GM18951 (cell line): ENCODE data around the gene KCNK4.

Experiments
- POLR2A ChIP-seq: IDR thresholded peaks from 4 replicates; pipeline ENCODE4 v1.6.1; 2011; ENCODE audit warnings: mild to moderate bottlenecking; ENCODE audit not compliant: insufficient read length, insufficient read depth; ENCODE audit errors: extremely low read depth
- in situ Hi-C: fragments of 300-500 bp; cut with MboI; formaldehyde crosslinking; loops from one replicate; pipeline ENCODE4 v1.12.0; 2022; ENCODE audit warnings: low sequenced_read_pairs, mixed read lengths, inconsistent platforms; ENCODE audit not compliant: unreplicated experiment

KCNK4 gene

DNA sequence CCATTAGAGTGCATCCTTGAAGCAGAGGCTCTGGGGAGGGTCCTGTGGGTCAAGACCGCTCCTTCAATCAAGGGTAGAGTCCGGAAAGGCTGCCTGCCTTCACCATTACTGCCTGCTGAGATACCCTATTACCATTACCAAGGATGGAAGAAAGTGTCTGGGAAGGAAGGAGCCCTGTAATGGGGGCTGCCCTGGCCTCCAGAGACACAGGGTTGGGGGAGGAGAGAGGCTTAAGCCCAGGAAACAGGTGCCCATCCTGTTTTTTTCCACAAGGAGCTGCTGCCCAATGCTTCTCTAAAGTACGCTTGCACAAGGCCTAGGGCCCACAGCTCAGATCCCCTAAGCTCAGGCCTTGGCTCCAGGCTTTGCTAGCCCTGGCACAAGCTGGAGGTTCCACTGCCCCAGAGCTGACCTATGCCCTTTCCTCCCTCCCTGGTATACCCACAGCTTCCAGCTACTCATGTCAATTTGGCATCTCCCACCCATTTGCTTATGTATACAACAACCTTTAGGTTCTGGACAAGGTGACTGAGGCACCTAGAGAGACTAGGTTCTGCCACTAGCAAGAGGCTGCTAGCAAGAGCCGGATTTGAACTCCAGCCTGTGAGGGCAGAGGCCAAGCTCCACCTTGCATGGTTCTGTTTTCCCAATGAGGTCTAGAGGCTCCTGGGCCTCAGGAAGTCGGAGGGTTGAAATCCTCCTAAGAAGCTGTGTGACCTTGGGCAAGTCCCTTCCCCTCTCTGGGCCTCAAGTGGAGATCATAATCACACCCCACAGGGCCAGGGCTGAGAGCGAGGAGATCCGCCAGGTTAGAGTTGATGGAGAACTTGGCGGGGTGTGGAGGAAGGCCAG, 41.3 kb upstream of the KCNK4 start:
- in situ Hi-C loops, result no loop called here
- no peak for TF ChIP-seq POLR2A

DNA sequence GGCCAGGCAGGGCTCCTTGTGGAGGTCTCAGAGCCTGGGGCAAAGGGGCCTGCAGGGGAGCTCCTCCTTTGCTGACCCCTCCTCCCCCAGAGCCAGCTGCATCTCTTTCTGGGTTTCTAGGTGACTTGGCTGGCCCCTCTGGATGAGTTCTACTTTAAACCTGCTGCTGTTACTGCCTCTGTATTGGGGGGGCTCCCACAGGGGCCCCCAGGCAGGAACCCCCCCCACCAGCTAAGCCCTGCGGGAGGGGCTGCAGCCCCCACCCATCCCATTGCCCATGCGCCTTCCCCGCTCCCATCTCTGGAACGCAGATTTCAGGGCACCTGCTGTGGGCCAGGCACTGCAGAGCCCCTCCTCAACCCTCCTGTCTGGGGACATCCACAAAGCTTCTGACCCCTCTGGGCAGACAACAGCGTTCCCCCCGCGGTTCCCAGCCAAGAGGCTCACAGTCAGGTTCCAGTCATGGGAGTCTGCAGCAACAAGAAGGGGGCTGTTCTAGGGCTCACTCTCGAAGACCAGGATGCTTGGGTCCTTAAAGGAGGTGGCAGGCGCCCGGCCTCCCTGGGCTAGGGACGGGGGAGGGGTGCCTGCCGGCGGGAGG, 40.6 kb upstream of the KCNK4 start:
- TF ChIP-seq POLR2A, result no peak
- in situ Hi-C loops, result no loop called here

- peak; percentile 73 for TF ChIP-seq POLR2A
- in situ Hi-C loops, result no loop called here
These were observed 39.9 kb upstream of the KCNK4 start, which contains the start of gene PLCB3 for GRCh38 chr11:64251016-64251752. PLCB3 (plus strand) TSS chr11:64251530; CDS start chr11:64251650, 120 bp downstream.

DNA sequence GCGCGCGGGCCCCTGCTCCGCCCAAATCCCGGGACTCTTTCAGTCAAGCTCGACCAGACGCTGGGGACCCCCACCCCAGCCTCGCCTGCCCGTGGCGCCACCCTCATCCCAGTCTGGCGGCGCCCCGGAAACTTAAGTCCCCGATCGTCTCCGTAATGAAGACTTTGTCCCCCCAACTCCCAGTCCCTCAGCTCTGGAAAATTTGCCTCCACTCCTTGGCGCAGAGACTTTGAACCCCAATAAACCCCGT, 39.4 kb upstream of the KCNK4 start:
- in situ Hi-C loops, result no loop called here

DNA sequence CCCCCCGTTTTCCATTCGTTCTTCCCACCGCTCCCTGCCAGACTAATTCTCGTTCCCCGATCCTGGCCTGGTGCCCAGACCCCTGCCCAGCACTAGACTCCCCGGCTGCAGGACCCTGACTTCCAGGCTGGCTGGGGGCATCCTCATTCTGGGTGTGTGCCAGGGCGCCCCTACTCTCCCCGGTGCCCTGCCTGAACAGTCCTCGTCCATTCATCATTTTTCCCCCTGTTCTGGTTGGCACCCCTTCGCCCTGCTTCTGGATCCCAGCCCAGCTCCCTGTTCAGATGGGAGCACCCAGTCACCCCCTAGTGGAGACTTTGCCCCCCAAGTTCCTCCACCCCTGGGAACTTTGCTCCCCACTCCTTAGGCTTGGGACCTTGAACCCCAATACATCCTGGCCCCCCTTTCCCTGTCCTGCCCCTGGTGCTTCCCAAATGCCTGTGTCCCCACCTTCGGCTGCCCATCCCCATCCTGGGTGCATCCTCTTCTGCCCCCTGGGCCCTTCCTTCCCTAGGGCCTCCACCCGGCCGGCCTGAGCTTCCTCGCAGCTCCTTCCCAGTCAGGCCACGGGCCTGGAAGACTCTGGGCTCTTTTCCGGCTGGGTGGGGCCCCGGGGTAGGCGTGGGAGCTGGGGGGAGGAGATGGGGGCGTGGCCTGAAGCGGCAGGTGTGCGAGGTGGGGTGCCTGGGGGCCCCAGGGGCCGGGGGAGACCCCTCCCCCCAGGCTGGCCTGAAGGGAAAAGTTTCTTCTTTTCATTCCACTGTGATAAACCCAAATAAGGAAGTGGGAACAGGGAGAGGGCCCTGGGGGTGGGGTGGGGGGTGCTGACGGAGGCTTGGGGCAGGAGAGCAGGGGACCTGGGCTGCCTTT, 38.9 kb upstream of the KCNK4 start:
- in situ Hi-C loops, result no loop called here
- peak; percentile 26 for TF ChIP-seq POLR2A

More for the DNA sequence above, 39.4 kb upstream of the KCNK4 start:
- TF ChIP-seq POLR2A, result no peak

DNA sequence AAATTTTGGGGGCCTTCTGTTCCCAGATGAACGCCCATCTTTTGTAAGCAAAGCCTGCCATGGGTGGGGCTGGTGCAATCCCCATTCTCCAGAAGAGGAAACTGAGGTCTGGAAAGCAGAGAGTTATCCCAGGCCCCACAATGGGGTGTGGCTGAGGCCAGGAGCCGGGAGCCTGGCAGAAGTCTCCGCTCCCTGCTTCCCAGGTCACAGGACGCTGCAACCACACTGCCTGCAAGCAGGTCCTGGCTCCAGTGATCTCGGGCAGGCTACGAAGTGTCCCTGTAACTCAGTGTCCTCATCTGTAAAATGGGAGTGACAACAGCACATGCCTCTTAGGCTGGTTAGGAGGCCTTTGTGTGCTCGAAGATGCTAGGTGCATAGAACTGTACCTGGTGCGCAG, 38.1 kb upstream of the KCNK4 start:
- in situ Hi-C loops, result no loop called here
- no peak for TF ChIP-seq POLR2A

- no peak for TF ChIP-seq POLR2A
- in situ Hi-C loops, result no loop called here
These were observed 37.6 kb upstream of the KCNK4 start for GRCh38 chr11:64253481-64253880.

DNA sequence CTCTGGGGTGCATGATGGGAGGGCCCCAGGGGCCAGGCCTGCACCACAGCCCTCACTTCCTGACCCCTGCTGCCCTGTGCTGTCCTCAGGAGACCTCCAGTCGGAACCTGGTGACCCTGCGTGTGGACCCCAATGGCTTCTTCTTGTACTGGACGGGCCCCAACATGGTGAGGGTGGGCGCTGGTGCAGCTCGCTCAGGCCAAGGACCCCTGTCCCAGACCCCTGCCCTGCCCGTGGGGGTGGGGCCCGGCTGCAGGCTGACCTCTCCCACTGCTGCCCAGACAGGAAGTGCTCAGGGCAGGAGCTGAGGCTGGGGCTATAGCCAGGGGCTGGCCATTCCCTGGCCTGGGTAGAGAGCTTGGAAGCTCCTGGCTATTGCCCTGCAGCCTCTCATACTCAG, 36.8 kb upstream of the KCNK4 start:
- in situ Hi-C loops, result no loop called here
- no peak for TF ChIP-seq POLR2A

DNA sequence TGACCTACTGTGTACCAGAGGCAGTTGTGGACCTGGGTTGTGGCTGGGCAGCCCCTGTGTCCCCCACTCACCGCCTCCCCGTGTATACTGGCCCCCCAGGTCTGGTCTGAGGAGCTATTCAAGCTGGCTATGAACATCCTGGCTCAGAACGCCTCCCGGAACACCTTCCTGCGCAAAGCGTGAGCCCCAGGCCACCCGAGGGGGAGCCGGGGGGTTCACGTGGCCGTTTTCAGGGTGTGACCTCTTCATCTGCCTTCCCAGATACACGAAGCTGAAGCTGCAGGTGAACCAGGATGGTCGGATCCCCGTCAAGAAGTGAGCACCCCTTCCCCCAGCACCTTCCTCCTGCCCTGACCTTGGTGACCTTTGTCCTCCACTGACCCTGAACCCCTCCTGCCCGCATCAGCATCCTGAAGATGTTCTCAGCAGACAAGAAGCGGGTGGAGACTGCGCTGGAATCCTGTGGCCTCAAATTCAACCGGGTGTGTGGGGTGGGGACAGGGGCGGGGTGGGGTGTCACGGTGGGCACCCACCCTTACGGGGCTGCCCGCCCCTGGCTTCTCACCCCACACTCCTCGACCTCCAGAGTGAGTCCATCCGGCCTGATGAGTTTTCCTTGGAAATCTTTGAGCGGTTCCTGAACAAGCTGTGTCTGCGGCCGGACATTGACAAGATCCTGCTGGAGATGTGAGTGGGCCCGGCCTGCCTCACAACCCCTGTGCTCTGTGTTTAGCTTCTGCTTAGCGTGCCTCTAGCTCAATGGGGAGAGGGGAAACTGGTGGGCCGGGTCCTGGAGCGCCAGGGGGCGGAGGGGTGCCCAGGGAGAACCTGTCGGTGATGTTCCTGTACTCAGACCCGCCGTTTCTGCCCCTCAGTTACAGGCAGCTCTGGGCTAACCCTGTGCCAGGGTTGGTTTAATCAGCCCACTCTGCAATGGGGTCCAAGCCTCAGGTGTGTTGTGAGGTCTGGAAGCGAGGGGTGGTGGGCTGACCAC, 35.7 kb upstream of the KCNK4 start:
- in situ Hi-C loops, result no loop called here
- TF ChIP-seq POLR2A, result no peak

- no peak for TF ChIP-seq POLR2A
- in situ Hi-C loops, result no loop called here
These were observed 34.8 kb upstream of the KCNK4 start for GRCh38 chr11:64256300-64256699.

GRCh38 chr11:64258356-64258755, 32.7 kb upstream of the KCNK4 start:
- in situ Hi-C loops, result no loop called here
- no peak for TF ChIP-seq POLR2A
